Astrocyte (in vitro differentiated cells and primary cell): Measurements from ENCODE around the gene PLA2G4A. TPM values are rescaled to one million over a fixed set of nuclear protein-coding genes. Genes with fewer than 3 reads are reported as not detected.
A peak's percentile ranks its signal among the peaks of the same experiment; 100 is the strongest.

Experiments used
- DNase-seq: peaks from one replicate; pipeline ENCODE4 v3.0.0-alpha.2; 2010; ENCODE audit warnings: low read depth
- FAIRE-seq: peaks from 2 replicates; lab custom pipeline; 2011; peaks lifted over from hg19 to GRCh38; lab: Jason Lieb, UNC
- H2AFZ ChIP-seq: 2 replicates; pipeline ENCODE4 v1.6.0; 2012; ENCODE audit warnings: low read depth, low read length, inconsistent platforms
- H3K27ac ChIP-seq: 2 replicates; pipeline ENCODE4 v1.5.1; 2011; ENCODE audit warnings: low read depth, low read length, inconsistent platforms
- H3K27me3 ChIP-seq: 2 replicates; pipeline ENCODE4 v1.6.0; 2011; ENCODE audit warnings: low read length, inconsistent platforms; ENCODE audit not compliant: insufficient read depth
- H3K36me3 ChIP-seq: 2 replicates; pipeline ENCODE4 v1.5.1; 2011; ENCODE audit warnings: low read length, inconsistent platforms; ENCODE audit not compliant: insufficient read depth
- H3K4me1 ChIP-seq: 2 replicates; pipeline ENCODE4 v1.5.1; 2011; ENCODE audit warnings: low read length, inconsistent platforms; ENCODE audit not compliant: insufficient read depth
- H3K4me2 ChIP-seq: 2 replicates; pipeline ENCODE4 v1.6.0; 2012; ENCODE audit warnings: low read length, inconsistent platforms
- H3K4me3 ChIP-seq: 2 replicates; pipeline ENCODE4 v1.5.1; 2011; ENCODE audit warnings: low read depth, mild to moderate bottlenecking, low read length, inconsistent platforms; ENCODE audit not compliant: insufficient read depth
- H3K79me2 ChIP-seq: 2 replicates; pipeline ENCODE4 v1.6.0; 2012; ENCODE audit warnings: mild to moderate bottlenecking, low read length, inconsistent platforms; ENCODE audit not compliant: insufficient read depth
- H3K9ac ChIP-seq: 2 replicates; pipeline ENCODE4 v1.6.0; 2012; ENCODE audit warnings: mild to moderate bottlenecking, low read length, inconsistent platforms
- H3K9me3 ChIP-seq: 2 replicates; pipeline ENCODE4 v1.5.1; 2012; ENCODE audit warnings: low read depth, mild to moderate bottlenecking, low read length, inconsistent platforms; ENCODE audit not compliant: insufficient read depth
- H4K20me1 ChIP-seq: 2 replicates; pipeline ENCODE4 v1.6.0; 2012; ENCODE audit warnings: low read length, inconsistent platforms; ENCODE audit not compliant: insufficient read depth
- H3K27ac Mint-ChIP-seq: one replicate; pipeline ENCODE4 v1.8.0; 2021; ENCODE audit warnings: mild to moderate bottlenecking, mixed read lengths; ENCODE audit not compliant: unreplicated experiment
- H3K27me3 Mint-ChIP-seq: one replicate; pipeline ENCODE4 v1.8.0; 2021; ENCODE audit warnings: low read depth, mixed read lengths; ENCODE audit not compliant: unreplicated experiment
- H3K36me3 Mint-ChIP-seq: one replicate; pipeline ENCODE4 v1.8.0; 2021; ENCODE audit warnings: low read depth, mixed read lengths; ENCODE audit not compliant: unreplicated experiment
- H3K4me1 Mint-ChIP-seq: one replicate; pipeline ENCODE4 v1.8.0; 2021; ENCODE audit warnings: low read depth, mixed read lengths; ENCODE audit not compliant: unreplicated experiment
- H3K4me3 Mint-ChIP-seq: one replicate; pipeline ENCODE4 v1.8.0; 2021; ENCODE audit warnings: mild to moderate bottlenecking, moderate library complexity, mixed read lengths; ENCODE audit not compliant: unreplicated experiment
- H3K9me3 Mint-ChIP-seq: one replicate; pipeline ENCODE4 v1.8.0; 2021; ENCODE audit warnings: mild to moderate bottlenecking, mixed read lengths; ENCODE audit not compliant: unreplicated experiment
- CTCF ChIP-seq: IDR thresholded peaks from 2 replicates; pipeline ENCODE4 v1.5.1; 2011; ENCODE audit warnings: low read depth, mild to moderate bottlenecking, inconsistent platforms, low read length, moderate library complexity; ENCODE audit not compliant: insufficient read depth
- EZH2 ChIP-seq: IDR thresholded peaks from 2 replicates; pipeline ENCODE4 v1.6.1; 2012; ENCODE audit warnings: mild to moderate bottlenecking, low read length, inconsistent platforms; ENCODE audit not compliant: insufficient read depth
- total RNA-seq: library from RNA; stranded (reverse); gene quantifications from 2 replicates; pipeline ENCODE4 v1.2.1, GENCODE V29; 2021

The PLA2G4A gene
- total RNA-seq, 1 donor from 2014 or later: 1.4 TPM

- Mint-ChIP-seq H3K4me1 (no peaks in the 10 kb centered on the region), H3K4me3 (no peak overlapping the region), H3K36me3 (no peaks in the 10 kb centered on the region), H3K27me3 (no peaks in the 10 kb centered on the region), H3K9me3 (no peaks in the 10 kb centered on the region), H3K27ac (no peak overlapping the region)
- H3K36me3 ChIP-seq: no peaks in the 10 kb centered on the region
- no peaks in the 10 kb centered on the region for H4K20me1 ChIP-seq
- TF ChIP-seq CTCF (no peak), EZH2 (no peak)
- H3K27ac ChIP-seq: no peak overlapping the region
- no peak overlapping the region for H2AFZ ChIP-seq
- no peaks in the 10 kb centered on the region for H3K9me3 ChIP-seq
- no peak overlapping the region for H3K9ac ChIP-seq
- DNase-seq: no peak
- H3K4me1 ChIP-seq: no peaks in the 10 kb centered on the region
- no peaks in the 10 kb centered on the region for H3K79me2 ChIP-seq
- FAIRE-seq: no peak
- H3K27me3 ChIP-seq: no peaks in the 10 kb centered on the region
- H3K4me3 ChIP-seq: no peak overlapping the region
- no peak overlapping the region for H3K4me2 ChIP-seq
Measured at GRCh38 chr1:187013582-187014200, 184.9 kb downstream of the PLA2G4A start.

GRCh38 chr1:187018291-187018690, 189.5 kb downstream of the PLA2G4A start:
- no peaks in the 10 kb centered on the region for H3K36me3 ChIP-seq
- no peak for TF ChIP-seq CTCF
- no peak for TF ChIP-seq EZH2
- H3K4me1 Mint-ChIP-seq: no peaks in the 10 kb centered on the region
- no peaks in the 10 kb centered on the region for H3K9me3 Mint-ChIP-seq
- H3K4me2 ChIP-seq: no peak overlapping the region
- no peaks in the 10 kb centered on the region for H3K36me3 Mint-ChIP-seq
- H4K20me1 ChIP-seq: no peaks in the 10 kb centered on the region
- no peaks in the 10 kb centered on the region for H3K79me2 ChIP-seq
- no peak overlapping the region for H3K27ac Mint-ChIP-seq
- peak; percentile 6 for DNase-seq
- H3K4me3 Mint-ChIP-seq: no peak overlapping the region
- H3K9me3 ChIP-seq: no peaks in the 10 kb centered on the region
- H3K27ac ChIP-seq: no peak overlapping the region
- H3K4me1 ChIP-seq: no peaks in the 10 kb centered on the region
- no peak overlapping the region for H2AFZ ChIP-seq
- H3K4me3 ChIP-seq: no peak overlapping the region
- FAIRE-seq: no peak
- H3K27me3 ChIP-seq: no peaks in the 10 kb centered on the region
- H3K27me3 Mint-ChIP-seq: no peaks in the 10 kb centered on the region
- H3K9ac ChIP-seq: no peak overlapping the region

DNA sequence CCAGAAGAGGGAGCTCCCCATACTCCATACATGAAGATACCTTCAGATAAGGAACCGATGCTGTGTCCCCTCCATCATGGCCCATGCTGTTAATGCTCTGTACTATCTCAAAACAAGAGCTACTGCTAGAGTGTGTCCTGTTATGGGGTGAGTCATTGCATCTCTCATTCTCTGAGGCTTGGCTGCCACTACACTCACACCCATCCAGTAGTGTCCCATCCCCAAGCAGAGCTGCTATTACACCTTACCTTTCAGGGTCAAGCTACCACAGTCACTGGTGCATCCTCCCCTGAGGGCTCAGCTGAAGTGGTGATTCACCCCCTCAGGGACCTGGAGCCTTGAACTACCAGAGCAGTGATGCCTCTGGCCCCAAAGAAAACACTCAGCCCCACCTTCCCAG, 198.5 kb downstream of the PLA2G4A start:
- TF ChIP-seq CTCF: no peak
- no peak for TF ChIP-seq EZH2
- Histone ChIP-seq H3K79me2 (no peaks in the 10 kb centered on the region), H3K9me3 (peaks cover 3% of the 10 kb centered on the region)

More for the DNA sequence above, 198.5 kb downstream of the PLA2G4A start:
- H3K4me2 ChIP-seq: no peak overlapping the region
- H2AFZ ChIP-seq: no peak overlapping the region
- H3K4me3 ChIP-seq: no peak overlapping the region
- no peaks in the 10 kb centered on the region for H3K27me3 ChIP-seq
- Mint-ChIP-seq H3K4me1 (no peaks in the 10 kb centered on the region), H3K9me3 (peaks cover 13% of the 10 kb centered on the region), H3K27me3 (no peaks in the 10 kb centered on the region), H3K27ac (no peak overlapping the region), H3K36me3 (no peaks in the 10 kb centered on the region), H3K4me3 (no peak overlapping the region)
- DNase-seq (no peak), FAIRE-seq (no peak)
- no peaks in the 10 kb centered on the region for H3K4me1 ChIP-seq
- H3K9ac ChIP-seq: no peak overlapping the region
- no peak overlapping the region for H3K27ac ChIP-seq
- no peaks in the 10 kb centered on the region for H3K36me3 ChIP-seq
- no peaks in the 10 kb centered on the region for H4K20me1 ChIP-seq
